K562 (cell line): ENCODE data around the gene PALM3. TPM values are rescaled to one million over a fixed set of nuclear protein-coding genes. Genes with fewer than 3 reads are reported as not detected.

Experiments
- ATAC-seq: fragments of 200-7000 bp; cut with Tn5 transposase; 3 replicates; pipeline ENCODE4 v1.9.1; 2020; ENCODE audit warnings: moderate library complexity
- BruUV-seq: library from RNA; stranded (reverse); fragments of 400-500 nt; replicated peaks from 2 replicates; lab custom pipeline; 2021; lab: Mats Ljungman, UMichigan
- CTCF ChIA-PET: fragments of 300-600 bp; formaldehyde crosslinking; extraction: SDS; loops from one replicate; lab custom pipeline; 2021; ENCODE audit warnings: low intra/inter-chr PET ratio; lab: Yijun Ruan, JAX
- POLR2A ChIA-PET: fragments of 300-600, 350-650 bp; sonication (Branson Sonifier 250); formaldehyde crosslinking; extraction: SDS; loops from one replicate; lab custom pipeline; 2021; ENCODE audit warnings: antibody characterized with exemption, inconsistent platforms; lab: Yijun Ruan, JAX
- DNase-seq, 4 experiments: peaks; one replicate each; pipeline versions ENCODE4 v3.0.0 to v3.0.0-alpha.2; 2011 to 2018; ENCODE audit warnings: low spot score in 3 of 4, mixed read lengths in 3 of 4; ENCODE audit errors: extremely low read depth in 1 of 4
- FAIRE-seq: peaks from 2 replicates; lab custom pipeline; 2011; peaks lifted over from hg19 to GRCh38; lab: Jason Lieb, UNC
- H2AFZ ChIP-seq: 2 replicates; pipeline ENCODE4 v1.6.0; 2011; ENCODE audit warnings: low read depth, low read length, control low read depth, inconsistent platforms
- H3K27ac ChIP-seq: fragments of 200-600 bp; 3 replicates; pipeline ENCODE4 v1.8.0; 2011; ENCODE audit warnings: low read depth, mild to moderate bottlenecking, control low read depth, inconsistent platforms, low read length, moderate library complexity, mixed read lengths; ENCODE audit errors: extremely low read depth
- H3K27me3 ChIP-seq, 2 experiments: fragments of 300-600 bp in 1 of 2; 2 replicates in 1 of 2; 3 replicates in 1 of 2; pipeline versions ENCODE4 v1.6.0 to v1.8.0; 2011; ENCODE audit warnings: inconsistent platforms in 2 of 2, low read length in 2 of 2, mild to moderate bottlenecking in 1 of 2, mixed read lengths in 1 of 2, moderate library complexity in 1 of 2; ENCODE audit not compliant: control insufficient read depth in 2 of 2, insufficient read depth in 2 of 2
- H3K36me3 ChIP-seq: fragments of 300-600 bp; 3 replicates; pipeline ENCODE4 v1.8.0; 2011; ENCODE audit warnings: mild to moderate bottlenecking, low read length, inconsistent platforms; ENCODE audit not compliant: control insufficient read depth, insufficient read depth
- H3K4me1 ChIP-seq, 2 experiments: fragments of 200-600 bp in 1 of 2; replicated peaks in 1 of 2; 2 replicates in 1 of 2; 3 replicates in 1 of 2; pipeline versions ENCODE4 v1.5.1 to v1.8.0; 2011; ENCODE audit warnings: inconsistent platforms in 2 of 2, low read length in 2 of 2, mild to moderate bottlenecking in 1 of 2, mixed read lengths in 1 of 2, moderate library complexity in 1 of 2; ENCODE audit not compliant: control insufficient read depth in 2 of 2, insufficient read depth in 2 of 2
- H3K4me2 ChIP-seq: 2 replicates; pipeline ENCODE4 v1.6.1; 2011; ENCODE audit warnings: low read length, control low read depth, inconsistent platforms, mixed read lengths; ENCODE audit not compliant: insufficient read depth
- H3K4me3 ChIP-seq: fragments of 200-600 bp; sonication (generic), shearing (Covaris generic); 2 replicates; pipeline ENCODE4 v1.5.1; 2016; ENCODE audit warnings: control low read depth, inconsistent platforms
- H3K79me2 ChIP-seq: fragments of 200-600 bp; 3 replicates; pipeline ENCODE4 v1.8.0; 2011; ENCODE audit warnings: low read length, inconsistent platforms; ENCODE audit not compliant: control insufficient read depth, insufficient read depth
- H3K9ac ChIP-seq, 2 experiments: 2 replicates each; pipeline versions ENCODE4 v1.6.0 to v1.6.1; 2011; ENCODE audit warnings: low read depth in 2 of 2, low read length in 2 of 2, control low read depth in 1 of 2, inconsistent platforms in 1 of 2, mild to moderate bottlenecking in 1 of 2, mixed read lengths in 1 of 2; ENCODE audit not compliant: insufficient read depth in 1 of 2
- H3K9me1 ChIP-seq: one replicate; pipeline ENCODE4 v1.6.0; 2011; ENCODE audit warnings: inconsistent platforms, mild to moderate bottlenecking, low read length, moderate library complexity; ENCODE audit not compliant: control insufficient read depth, insufficient read depth
- H3K9me3 ChIP-seq: replicated peaks from 2 replicates; pipeline ENCODE4 v1.5.1; 2011; ENCODE audit warnings: low read depth, low read length, inconsistent platforms; ENCODE audit not compliant: control insufficient read depth, insufficient read depth
- H4K20me1 ChIP-seq: replicated peaks from 2 replicates; pipeline ENCODE4 v1.6.1; 2011; ENCODE audit warnings: low read length, inconsistent platforms, mixed read lengths; ENCODE audit not compliant: control insufficient read depth, insufficient read depth
- ARID1B ChIP-seq: fragments of 450-650 bp; IDR thresholded peaks from 2 replicates; pipeline ENCODE4 v1.6.1; 2016; ENCODE audit warnings: antibody characterized with exemption, mild to moderate bottlenecking, inconsistent platforms
- ATF1 ChIP-seq, 2 experiments: fragments of 450-650 bp in 1 of 2; IDR thresholded peaks; 2 replicates each; pipeline ENCODE4 v1.6.1; 2016; ENCODE audit warnings: missing compliant biosample characterization in 1 of 2, missing genetic modification characterization in 1 of 2
- CBX2 ChIP-seq: fragments of 200-600 bp; sonication (generic); IDR thresholded peaks from one replicate; pipeline ENCODE4 v1.6.1; 2012; ENCODE audit warnings: mild to moderate bottlenecking, low read length, inconsistent platforms; ENCODE audit not compliant: insufficient read depth, poor library complexity, severe bottlenecking
- CREBBP ChIP-seq: IDR thresholded peaks from one replicate; pipeline ENCODE4 v1.6.1; 2012; ENCODE audit warnings: low read depth, mild to moderate bottlenecking, control low read depth, inconsistent platforms, low read length
- ESRRA ChIP-seq: fragments of 450-650 bp; IDR thresholded peaks from 2 replicates; pipeline ENCODE4 v1.6.1; 2014; ENCODE audit warnings: low read depth, mild to moderate bottlenecking, moderate library complexity, borderline replicate concordance
- NFE2 ChIP-seq: IDR thresholded peaks from 2 replicates; pipeline ENCODE4 v1.6.1; 2014; ENCODE audit warnings: antibody characterized with exemption, low read depth
- NFIC ChIP-seq: fragments of 450-650 bp; IDR thresholded peaks from 2 replicates; pipeline ENCODE4 v1.6.1; 2017; ENCODE audit warnings: mild to moderate bottlenecking, inconsistent platforms
- PHF8 ChIP-seq: fragments of 200-600 bp; sonication (generic); IDR thresholded peaks from 2 replicates; pipeline ENCODE4 v1.6.1; 2012; ENCODE audit warnings: mixed run types, mild to moderate bottlenecking, inconsistent platforms, low read length, moderate library complexity, borderline replicate concordance
- SRSF3 ChIP-seq: fragments of 200-400 bp; formaldehyde crosslinking; IDR thresholded peaks from 2 replicates; pipeline ENCODE4 v1.6.1; 2016; ENCODE audit warnings: mild to moderate bottlenecking, low read length, moderate library complexity; ENCODE audit not compliant: insufficient read depth
- TCFL5 ChIP-seq: fragments of 250-450 bp; sonication (Bioruptor Pico); conservative IDR thresholded peaks from 2 replicates; pipeline ENCODE4 v1.6.1; 2021; ENCODE audit warnings: mild to moderate bottlenecking, moderate library complexity, matching md5 sums
- ZNF717 ChIP-seq: fragments of 250-450 bp; sonication (Bioruptor Pico); IDR thresholded peaks from 2 replicates; pipeline ENCODE4 v1.5.0; 2021
- ZSCAN29 ChIP-seq: fragments of 450-650 bp; IDR thresholded peaks from 2 replicates; pipeline ENCODE4 v1.6.1; 2017
- WGBS: fragments of 100-300 bp; shearing (Covaris generic); methylation state at CpG from one replicate; pipeline ENCODE4 v1.1.6; 2016; ENCODE audit warnings: low coverage, mixed read lengths; ENCODE audit not compliant: insufficient coverage; ENCODE audit errors: missing lambda C conversion rate; 5-methylcytosine and 5-hydroxymethylcytosine counted together
- in situ Hi-C: fragments of 300-500 bp; cut with MboI; formaldehyde crosslinking; loops from 4 replicates; pipeline ENCODE4 v1.15.0; 2018; ENCODE audit warnings: inconsistent platforms, mixed read lengths
- intact Hi-C: fragments of 100-400 bp; cut with micrococcal nuclease; formaldehyde crosslinking; loops from 2 replicates; pipeline ENCODE4 v1.14.2; 2022
- polyA plus RNA-seq, 8 experiments: library from polyadenylated mRNA; depleted of rRNA in 4 of 8; stranded (reverse) in 5 of 8; unstranded in 3 of 8; fragments of >200 nt; fragmentation: Nextera tagmentation in 2 of 8; fragmentation: Illumina TruSeq in 1 of 8; extraction: Ambion mirVana in 2 of 8; extraction: Trizol in 1 of 8; gene quantifications; 2 replicates each; pipeline versions ENCODE4 v1.2.1 to v1.2.3, GENCODE V29; 2011 to 2014; ENCODE audit warnings: inconsistent platforms in 1 of 8, missing spikeins in 1 of 8
- total RNA-seq, 7 experiments: library from RNA; depleted of rRNA in 6 of 7; stranded (reverse); fragments of >200 nt in 6 of 7; fragmentation: Illumina TruSeq in 2 of 7; extraction: Trizol in 2 of 7; gene quantifications; 2 replicates each; pipeline versions ENCODE4 v1.2.1 to v1.2.3, GENCODE V29; 2011 to 2021; ENCODE audit warnings: low replicate concordance in 1 of 7
- TF ChIP-seq, protein P1 (sequence below): fragments of 250-450 bp; sonication (Bioruptor Pico); IDR thresholded peaks from 2 replicates; pipeline ENCODE4 v1.8.0; 2021; ENCODE audit warnings: moderate library complexity, mild to moderate bottlenecking, inconsistent platforms
- TF ChIP-seq, protein P2 (sequence below): sonication (generic); IDR thresholded peaks from 2 replicates; pipeline ENCODE4 v1.6.1; 2016
- TF ChIP-seq, protein P3 (sequence below): fragments of 450-650 bp; formaldehyde crosslinking; IDR thresholded peaks from 2 replicates; pipeline ENCODE4 v1.4.0; 2022; ENCODE audit warnings: missing genetic modification characterization
- TF ChIP-seq, protein P4 (sequence below): fragments of 250-450 bp; sonication (Bioruptor Pico); IDR thresholded peaks from 2 replicates; pipeline ENCODE4 v1.5.0; 2021
- TF ChIP-seq, protein P5 (sequence below), 2 experiments: fragments of 450-650 bp; IDR thresholded peaks; 2 replicates each; pipeline ENCODE4 v1.6.1; 2016

Gene PALM3
- total and polyA plus RNA-seq, 9 of the 15 experiments (the other 6 are each of a cell fraction or from before 2014, with no cell fraction given), result 0.07 to 9.3 (median 3.3) TPM

DNA sequence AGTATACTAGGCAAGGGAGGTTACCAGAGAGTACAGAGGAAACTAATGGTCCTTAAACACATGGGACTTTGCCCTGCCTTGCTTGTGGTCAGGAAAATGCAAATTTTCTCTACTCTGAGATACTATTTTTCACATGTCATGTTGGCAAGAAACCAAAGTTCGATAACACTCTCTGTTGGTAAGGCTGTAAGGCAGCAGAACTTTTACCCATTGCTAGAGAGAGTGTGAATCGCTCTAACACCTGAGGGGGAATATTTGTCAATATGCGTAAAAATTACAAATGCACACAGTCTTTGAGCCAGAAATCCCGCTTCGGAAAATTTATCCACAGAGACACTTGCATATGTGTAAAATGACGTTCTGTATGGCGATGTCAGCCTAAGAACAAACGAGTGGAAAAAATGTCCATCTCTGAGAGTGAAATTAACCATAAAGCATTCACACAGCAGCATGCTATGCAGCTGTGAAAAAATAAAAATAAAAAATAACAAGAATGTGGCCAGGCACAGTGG, 46.3 kb downstream of the PALM3 start:
- no TSS peak for BruUV-seq
- Histone ChIP-seq H3K27ac (peak overlapping the region; percentile 50), H3K27me3 (no peaks in the 10 kb centered on the region), H2AFZ (peak overlapping the region; percentile 86), H4K20me1 (no peaks in the 10 kb centered on the region), H3K9me1 (no peaks in the 10 kb centered on the region), H3K4me3 (no peak overlapping the region), H3K4me1 (peaks cover 0 to 8% of the 10 kb centered on the region in 2 experiments; a peak in 3 of 5 replicates), H3K36me3 (no peaks in the 10 kb centered on the region), H3K79me2 (no peaks in the 10 kb centered on the region), H3K4me2 (0 out of 2 replicates have a peak overlapping the region, but pooled peaks have one; percentile 48), H3K9ac (peak overlapping the region in 1 of 2 experiments; percentile 56; a peak in 2 of 4 replicates), H3K9me3 (no peaks in the 10 kb centered on the region)
- intact Hi-C loops (no loop called here), in situ Hi-C loops (no loop called here)
- POLR2A ChIA-PET, result interaction anchor here (0.7 kb wide), 1 partner anchor 174 kb away, joined by 3 read pairs; no protein-coding TSS in a partner anchor
- CTCF ChIA-PET, result interaction anchor here (0.6 kb wide), 1 partner anchor 75 kb away, joined by 3 read pairs; the partner anchor contains the start of gene SAMD1
- FAIRE-seq, result peak; percentile 76
- peak in 2 of 4 experiments; percentile 8 to 58 for DNase-seq
- peak; percentile 70 for ATAC-seq
- WGBS, result 59% methylated on average over 8 of the region's 8 CpGs
- TF ChIP-seq, protein P1, sequence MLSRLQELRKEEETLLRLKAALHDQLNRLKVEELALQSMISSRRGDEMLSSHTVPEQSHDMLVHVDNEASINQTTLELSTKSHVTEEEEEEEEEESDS (CRISPR knock-in tag), result no peak
- TF ChIP-seq CBX2 (no peak), PHF8 (no peak), NFIC (peak; percentile 85), ARID1B (0 out of 2 replicates have a peak, but pooled peaks have one; percentile 26), ESRRA (peak; percentile 28; the same call in 1 of the 2 replicates), ZSCAN29 (no peak), ZNF717 (CRISPR knock-in tag) (no peak), SRSF3 (no peak), NFE2 (peak; percentile 43; the same call in 1 of the 2 replicates), CREBBP (no peak), ATF1 (CRISPR knock-in tag; IDR thresholded peaks at IDR 0.05) (no peak), ATF1 (tag; IDR thresholded peaks at IDR 0.05) (0 out of 2 replicates have a peak, but pooled peaks have one; percentile 12), TCFL5 (CRISPR knock-in tag) (no peak)
- TF ChIP-seq, protein P2, sequence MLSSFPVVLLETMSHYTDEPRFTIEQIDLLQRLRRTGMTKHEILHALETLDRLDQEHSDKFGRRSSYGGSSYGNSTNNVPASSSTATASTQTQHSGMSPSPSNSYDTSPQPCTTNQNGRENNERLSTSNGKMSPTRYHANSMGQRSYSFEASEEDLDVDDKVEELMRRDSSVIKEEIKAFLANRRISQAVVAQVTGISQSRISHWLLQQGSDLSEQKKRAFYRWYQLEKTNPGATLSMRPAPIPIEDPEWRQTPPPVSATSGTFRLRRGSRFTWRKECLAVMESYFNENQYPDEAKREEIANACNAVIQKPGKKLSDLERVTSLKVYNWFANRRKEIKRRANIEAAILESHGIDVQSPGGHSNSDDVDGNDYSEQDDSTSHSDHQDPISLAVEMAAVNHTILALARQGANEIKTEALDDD, result peak; percentile 67
- TF ChIP-seq, protein P3, sequence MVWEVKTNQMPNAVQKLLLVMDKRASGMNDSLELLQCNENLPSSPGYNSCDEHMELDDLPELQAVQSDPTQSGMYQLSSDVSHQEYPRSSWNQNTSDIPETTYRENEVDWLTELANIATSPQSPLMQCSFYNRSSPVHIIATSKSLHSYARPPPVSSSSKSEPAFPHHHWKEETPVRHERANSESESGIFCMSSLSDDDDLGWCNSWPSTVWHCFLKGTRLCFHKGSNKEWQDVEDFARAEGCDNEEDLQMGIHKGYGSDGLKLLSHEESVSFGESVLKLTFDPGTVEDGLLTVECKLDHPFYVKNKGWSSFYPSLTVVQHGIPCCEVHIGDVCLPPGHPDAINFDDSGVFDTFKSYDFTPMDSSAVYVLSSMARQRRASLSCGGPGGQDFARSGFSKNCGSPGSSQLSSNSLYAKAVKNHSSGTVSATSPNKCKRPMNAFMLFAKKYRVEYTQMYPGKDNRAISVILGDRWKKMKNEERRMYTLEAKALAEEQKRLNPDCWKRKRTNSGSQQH (CRISPR knock-in tag), result no peak
- TF ChIP-seq, protein P4, sequence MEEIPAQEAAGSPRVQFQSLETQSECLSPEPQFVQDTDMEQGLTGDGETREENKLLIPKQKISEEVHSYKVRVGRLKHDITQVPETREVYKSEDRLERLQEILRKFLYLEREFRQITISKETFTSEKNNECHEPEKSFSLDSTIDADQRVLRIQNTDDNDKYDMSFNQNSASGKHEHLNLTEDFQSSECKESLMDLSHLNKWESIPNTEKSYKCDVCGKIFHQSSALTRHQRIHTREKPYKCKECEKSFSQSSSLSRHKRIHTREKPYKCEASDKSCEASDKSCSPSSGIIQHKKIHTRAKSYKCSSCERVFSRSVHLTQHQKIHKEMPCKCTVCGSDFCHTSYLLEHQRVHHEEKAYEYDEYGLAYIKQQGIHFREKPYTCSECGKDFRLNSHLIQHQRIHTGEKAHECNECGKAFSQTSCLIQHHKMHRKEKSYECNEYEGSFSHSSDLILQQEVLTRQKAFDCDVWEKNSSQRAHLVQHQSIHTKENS (CRISPR knock-in tag), result no peak
- TF ChIP-seq, protein P5, sequence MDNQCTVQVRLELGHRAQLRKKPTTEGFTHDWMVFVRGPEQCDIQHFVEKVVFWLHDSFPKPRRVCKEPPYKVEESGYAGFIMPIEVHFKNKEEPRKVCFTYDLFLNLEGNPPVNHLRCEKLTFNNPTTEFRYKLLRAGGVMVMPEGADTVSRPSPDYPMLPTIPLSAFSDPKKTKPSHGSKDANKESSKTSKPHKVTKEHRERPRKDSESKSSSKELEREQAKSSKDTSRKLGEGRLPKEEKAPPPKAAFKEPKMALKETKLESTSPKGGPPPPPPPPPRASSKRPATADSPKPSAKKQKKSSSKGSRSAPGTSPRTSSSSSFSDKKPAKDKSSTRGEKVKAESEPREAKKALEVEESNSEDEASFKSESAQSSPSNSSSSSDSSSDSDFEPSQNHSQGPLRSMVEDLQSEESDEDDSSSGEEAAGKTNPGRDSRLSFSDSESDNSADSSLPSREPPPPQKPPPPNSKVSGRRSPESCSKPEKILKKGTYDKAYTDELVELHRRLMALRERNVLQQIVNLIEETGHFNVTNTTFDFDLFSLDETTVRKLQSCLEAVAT (IDR thresholded peaks at IDR 0.05), result peak in 1 of 2 experiments; percentile 24; a peak in 1 of 4 replicates
